ENCODE data around the gene EIF4B.

GRCh38 chr12:53051881-53052412 is 45.7 kb downstream of the EIF4B start:
- TF ChIP-seq, protein P1, sequence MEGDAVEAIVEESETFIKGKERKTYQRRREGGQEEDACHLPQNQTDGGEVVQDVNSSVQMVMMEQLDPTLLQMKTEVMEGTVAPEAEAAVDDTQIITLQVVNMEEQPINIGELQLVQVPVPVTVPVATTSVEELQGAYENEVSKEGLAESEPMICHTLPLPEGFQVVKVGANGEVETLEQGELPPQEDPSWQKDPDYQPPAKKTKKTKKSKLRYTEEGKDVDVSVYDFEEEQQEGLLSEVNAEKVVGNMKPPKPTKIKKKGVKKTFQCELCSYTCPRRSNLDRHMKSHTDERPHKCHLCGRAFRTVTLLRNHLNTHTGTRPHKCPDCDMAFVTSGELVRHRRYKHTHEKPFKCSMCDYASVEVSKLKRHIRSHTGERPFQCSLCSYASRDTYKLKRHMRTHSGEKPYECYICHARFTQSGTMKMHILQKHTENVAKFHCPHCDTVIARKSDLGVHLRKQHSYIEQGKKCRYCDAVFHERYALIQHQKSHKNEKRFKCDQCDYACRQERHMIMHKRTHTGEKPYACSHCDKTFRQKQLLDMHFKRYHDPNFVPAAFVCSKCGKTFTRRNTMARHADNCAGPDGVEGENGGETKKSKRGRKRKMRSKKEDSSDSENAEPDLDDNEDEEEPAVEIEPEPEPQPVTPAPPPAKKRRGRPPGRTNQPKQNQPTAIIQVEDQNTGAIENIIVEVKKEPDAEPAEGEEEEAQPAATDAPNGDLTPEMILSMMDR (optimal IDR thresholded peaks at IDR 0.05 in 1 of 3, IDR thresholded peaks at IDR 0.05 in 1 of 3, conservative IDR thresholded peaks at IDR 0.05 in 1 of 3; ENCODE audit: extremely low read depth in 1 of 3, insufficient read depth in 2 of 3, low read length in 3 of 3) = no peak
- TF ChIP-seq EZH2 (IDR thresholded peaks at IDR 0.05; ENCODE audit: low read length) = no peak
